HG03103 (cell line): ENCODE measurements around the gene PTPRN2.
"Not testable (repeated sequence)": the region's sequence is repeated elsewhere in the genome, so short reads cannot be mapped to it uniquely, and the experiment has no call there.

ENCODE experiments used
- ATAC-seq: cut with Tn5 transposase; IDR thresholded peaks from one replicate; pipeline ENCODE4 v1.9.1; 2021; ENCODE audit warnings: low read depth; ENCODE audit not compliant: unreplicated experiment

PTPRN2 gene

GRCh38 chr7:157794746-157795065 lies 792.9 kb downstream of the PTPRN2 start:
- no peak for ATAC-seq

GRCh38 chr7:157793973-157794745 lies 793.5 kb downstream of the PTPRN2 start:
- no peak for ATAC-seq

GRCh38 chr7:157793087-157793353 lies 794.6 kb downstream of the PTPRN2 start:
- ATAC-seq, result no peak

GRCh38 chr7:157792241-157793086 lies 795.2 kb downstream of the PTPRN2 start:
- no peak for ATAC-seq

GRCh38 chr7:157791666-157792065 lies 796.0 kb downstream of the PTPRN2 start:
- no peak for ATAC-seq

GRCh38 chr7:157791261-157791660 lies 796.4 kb downstream of the PTPRN2 start:
- no peak for ATAC-seq

- no peak for ATAC-seq
Measured at GRCh38 chr7:157789942-157790341, 797.7 kb downstream of the PTPRN2 start.

- no peak for ATAC-seq
Measured at GRCh38 chr7:157789094-157789493, 798.5 kb downstream of the PTPRN2 start.

- ATAC-seq, result no peak
Measured at GRCh38 chr7:157788573-157788972, 799.0 kb downstream of the PTPRN2 start.

- ATAC-seq, result no peak
Measured at GRCh38 chr7:157787275-157787701, 800.3 kb downstream of the PTPRN2 start.

- no peak for ATAC-seq
Measured at GRCh38 chr7:157786375-157787274, 801.0 kb downstream of the PTPRN2 start.

- no peak for ATAC-seq
Measured at GRCh38 chr7:157785486-157786186, 802.0 kb downstream of the PTPRN2 start.

GRCh38 chr7:157784979-157785441 lies 802.6 kb downstream of the PTPRN2 start:
- no peak for ATAC-seq

- ATAC-seq, result no peak
Measured at GRCh38 chr7:157784041-157784835, 803.4 kb downstream of the PTPRN2 start.

GRCh38 chr7:157782041-157782440 lies 805.6 kb downstream of the PTPRN2 start:
- ATAC-seq, result no peak

GRCh38 chr7:157780721-157781120 lies 806.9 kb downstream of the PTPRN2 start:
- ATAC-seq, result no peak

GRCh38 chr7:157780312-157780711 lies 807.3 kb downstream of the PTPRN2 start:
- no peak for ATAC-seq

GRCh38 chr7:157779206-157779605 lies 808.4 kb downstream of the PTPRN2 start:
- ATAC-seq, result no peak

- ATAC-seq, result not testable (repeated sequence)
Measured at GRCh38 chr7:157777194-157777762, 810.3 kb downstream of the PTPRN2 start.
